ENCODE data around the gene SCO2. TPM values are rescaled to one million over a fixed set of nuclear protein-coding genes. Genes with fewer than 3 reads are reported as not detected.

SCO2 gene
- total and polyA plus RNA-seq, 2 of the 13 experiments (the other 11 are each of a cell fraction or from before 2014, with no cell fraction given), result 0.32 to 3.7 TPM

GRCh38 chr22:50506611-50507420 lies 18.6 kb downstream of the SCO2 start (continued):
- TF ChIP-seq KLF16 (CRISPR knock-in tag; IDR thresholded peaks at IDR 0.05), result no peak
- no peak for TF ChIP-seq DR1 (CRISPR knock-in tag; IDR thresholded peaks at IDR 0.05)
- TF ChIP-seq RFXAP (CRISPR knock-in tag; IDR thresholded peaks at IDR 0.05; ENCODE audit: borderline replicate concordance), result no peak
- TF ChIP-seq NR3C1 (CRISPR knock-in tag; IDR thresholded peaks at IDR 0.05), result no peak
- no peak for TF ChIP-seq PBX2 (CRISPR knock-in tag; IDR thresholded peaks at IDR 0.05)
- TF ChIP-seq ZNF747 (CRISPR knock-in tag; IDR thresholded peaks at IDR 0.05; ENCODE audit: borderline replicate concordance), result no peak
- no peak for TF ChIP-seq ZNF414 (CRISPR knock-in tag; IDR thresholded peaks at IDR 0.05)
- TF ChIP-seq NFIC (IDR thresholded peaks at IDR 0.05; ENCODE audit: low read length), result no peak
- TF ChIP-seq REPIN1 (CRISPR knock-in tag; IDR thresholded peaks at IDR 0.05; ENCODE audit: borderline replicate concordance, low read depth), result no peak
- peak; percentile 60 for TF ChIP-seq ASH2L (IDR thresholded peaks at IDR 0.05; ENCODE audit: insufficient read length, low read depth, low read length)
- TF ChIP-seq ZNF7 (CRISPR knock-in tag; IDR thresholded peaks at IDR 0.05), result no peak
- no peak for TF ChIP-seq ZNF615 (CRISPR knock-in tag; IDR thresholded peaks at IDR 0.05; ENCODE audit: borderline replicate concordance)
- no peak for TF ChIP-seq RFX3 (CRISPR knock-in tag; IDR thresholded peaks at IDR 0.05)
- TF ChIP-seq ZNF549 (CRISPR knock-in tag; IDR thresholded peaks at IDR 0.05), result no peak
- TF ChIP-seq E2F1 (CRISPR knock-in tag; IDR thresholded peaks at IDR 0.05), result no peak
- TF ChIP-seq E2F2 (CRISPR knock-in tag; IDR thresholded peaks at IDR 0.05; ENCODE audit: borderline replicate concordance), result no peak
- TF ChIP-seq KLF12 (CRISPR knock-in tag; IDR thresholded peaks at IDR 0.05; ENCODE audit: borderline replicate concordance), result no peak
- TF ChIP-seq ZBTB39 (CRISPR knock-in tag; IDR thresholded peaks at IDR 0.05), result no peak
- TF ChIP-seq JARID2 (CRISPR knock-in tag; IDR thresholded peaks at IDR 0.05; ENCODE audit: insufficient replicate concordance), result no peak
- no peak for TF ChIP-seq ZBTB14 (CRISPR knock-in tag; IDR thresholded peaks at IDR 0.05)
- no peak for TF ChIP-seq ZNF543 (CRISPR knock-in tag; IDR thresholded peaks at IDR 0.05)

Measured in HepG2 (cell line).